ENCODE measurements around the gene FHOD1.

FHOD1 gene

DNA sequence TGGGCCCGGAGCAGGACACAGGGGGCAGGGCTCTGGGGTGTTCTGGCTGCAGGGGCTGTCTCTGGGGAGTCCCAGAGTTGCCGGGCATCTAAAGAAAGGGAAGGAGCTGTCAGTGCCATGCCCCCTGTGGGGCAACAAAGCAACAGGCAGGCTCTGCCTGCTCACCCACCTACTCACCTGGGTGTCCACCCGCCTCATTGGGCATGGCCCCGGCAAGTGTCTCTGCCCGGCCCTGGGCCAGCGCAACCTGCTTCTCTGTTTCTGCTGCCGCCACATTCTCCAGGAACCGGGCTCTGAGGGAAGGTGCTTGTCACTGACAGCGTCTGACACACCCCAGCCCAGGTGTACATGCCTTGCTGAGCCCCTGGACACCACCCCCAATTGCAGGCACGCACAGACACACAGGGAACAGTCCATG is 13.1 kb downstream of the FHOD1 start:
- no peak for DNase-seq (ENCODE audit: low spot score)

DNA sequence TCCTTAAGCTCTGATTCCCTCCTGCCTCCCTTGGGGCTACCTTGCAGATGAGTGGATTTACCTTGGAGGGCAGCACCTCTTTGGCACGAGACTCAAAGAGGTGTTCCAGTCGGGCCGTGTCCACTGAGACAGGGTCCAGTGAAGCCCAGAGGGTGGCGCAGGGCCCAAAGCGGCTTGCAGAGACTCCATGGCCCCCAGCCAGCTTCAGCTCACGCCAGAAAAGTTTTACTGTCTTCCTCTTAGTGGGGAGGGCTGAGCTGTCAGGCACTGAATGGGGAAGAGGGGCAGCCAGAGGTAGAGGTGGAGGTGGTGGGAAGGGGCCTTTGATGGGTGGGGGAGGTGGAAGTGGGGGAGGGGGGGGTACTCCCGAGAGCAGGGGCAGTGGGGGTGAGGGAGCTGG is 13.7 kb downstream of the FHOD1 start:
- DNase-seq (ENCODE audit: low spot score): no peak

DNA sequence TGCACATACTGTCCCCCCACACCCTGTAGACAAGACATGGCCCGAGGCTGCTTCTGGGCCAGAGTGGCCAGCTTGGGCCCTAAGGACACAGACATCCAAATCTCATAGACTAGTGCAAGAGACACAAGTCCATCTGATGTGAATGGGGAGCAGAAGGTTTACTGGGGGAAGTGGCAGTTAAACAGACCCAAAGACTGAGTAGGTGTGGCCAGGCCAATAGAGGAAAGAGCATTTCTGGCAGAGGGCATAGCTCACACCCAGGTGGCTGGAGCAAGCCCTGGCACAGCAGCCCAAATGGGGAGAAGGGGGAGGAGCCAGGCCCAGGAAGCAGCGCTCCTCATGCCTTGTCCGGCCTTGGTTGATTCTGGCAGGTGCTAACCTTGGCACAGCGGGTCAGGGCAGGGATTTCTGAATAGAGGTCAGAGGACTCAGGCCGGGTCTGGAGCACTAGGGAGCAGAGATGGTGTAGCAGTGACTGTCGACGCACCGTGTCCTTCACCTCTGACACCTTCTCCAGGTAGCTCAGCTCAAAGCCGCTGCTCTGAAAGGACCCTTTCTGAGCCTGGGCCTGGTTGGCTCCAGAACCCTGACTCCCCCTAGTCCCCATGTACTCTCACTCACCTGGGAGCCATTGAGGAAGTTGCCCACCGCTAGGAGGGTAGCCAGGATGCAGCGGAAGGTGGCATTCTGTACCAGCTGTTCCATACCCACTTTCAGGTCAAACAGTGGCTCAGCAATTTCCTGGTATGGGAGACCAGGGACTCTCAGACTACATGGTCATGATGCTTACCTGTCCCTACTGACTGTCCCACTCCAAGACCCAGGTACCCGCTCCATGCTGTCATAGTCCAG is 16.2 kb downstream of the FHOD1 start:
- no peak for DNase-seq (ENCODE audit: low spot score)

DNA sequence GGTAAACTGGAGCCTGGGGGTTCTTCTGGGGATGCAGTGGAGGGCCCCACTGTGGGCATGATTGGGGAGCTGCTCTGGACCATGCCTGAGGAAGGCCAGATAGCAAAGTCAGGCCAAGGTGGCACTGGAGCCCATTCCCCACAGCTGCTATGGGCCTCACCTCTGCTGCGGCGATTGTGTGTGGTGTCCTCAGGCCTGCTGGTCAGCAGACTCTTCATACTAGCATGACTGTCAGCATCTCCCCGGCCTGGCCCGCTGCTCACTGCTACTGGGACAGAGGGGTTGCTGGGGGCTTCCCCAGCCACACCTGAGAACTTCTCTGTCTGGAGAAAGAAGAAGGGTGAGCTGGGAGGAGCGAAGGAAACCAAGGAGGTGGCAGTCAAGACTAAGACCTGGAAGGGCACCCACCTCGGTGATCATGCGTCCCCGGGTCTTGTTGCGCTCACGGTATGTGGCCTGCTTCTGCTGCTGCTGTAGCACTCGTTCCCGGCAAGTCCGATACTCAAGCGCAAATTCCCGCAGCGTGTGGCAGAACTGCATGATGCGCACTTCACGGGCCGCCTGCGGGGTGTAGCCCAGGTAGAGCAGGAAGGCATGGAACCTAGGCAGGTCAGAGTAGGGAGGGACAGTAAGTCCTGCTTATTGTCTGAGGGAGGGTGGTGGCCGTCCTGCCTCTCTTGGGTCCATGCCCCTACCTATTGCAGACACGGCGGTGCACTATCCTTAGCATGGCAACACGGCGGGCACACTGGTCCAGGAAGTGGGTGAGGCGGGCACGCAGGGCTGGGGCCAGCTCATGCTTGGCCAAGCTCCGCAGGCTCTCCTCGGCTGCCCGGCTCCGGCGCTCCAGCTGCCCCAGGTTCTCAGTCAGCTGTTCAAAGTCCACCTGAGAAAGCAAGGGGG is 17.1 kb downstream of the FHOD1 start:
- no peak for DNase-seq (ENCODE audit: low spot score)

DNA sequence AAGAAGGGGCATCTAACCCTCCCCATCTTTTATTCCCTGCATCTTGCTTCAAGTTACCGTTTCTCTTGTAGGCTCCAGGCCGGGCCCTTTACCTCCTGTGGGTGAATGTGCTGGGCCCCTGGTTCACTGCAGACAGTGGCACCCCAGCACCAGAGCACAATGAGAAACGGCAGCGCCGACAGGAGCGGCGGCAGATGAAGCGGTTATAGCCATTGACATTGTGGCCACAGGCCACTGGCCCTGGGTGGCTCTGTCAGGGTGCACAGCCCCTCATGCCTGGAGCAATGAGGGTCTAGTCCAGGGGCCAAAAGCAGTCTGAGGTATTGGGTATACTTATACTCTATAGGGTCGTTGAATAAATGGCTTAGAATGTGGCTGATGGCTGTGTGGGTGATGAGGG is 18.4 kb downstream of the FHOD1 start:
- no peak for DNase-seq (ENCODE audit: low spot score)

DNA sequence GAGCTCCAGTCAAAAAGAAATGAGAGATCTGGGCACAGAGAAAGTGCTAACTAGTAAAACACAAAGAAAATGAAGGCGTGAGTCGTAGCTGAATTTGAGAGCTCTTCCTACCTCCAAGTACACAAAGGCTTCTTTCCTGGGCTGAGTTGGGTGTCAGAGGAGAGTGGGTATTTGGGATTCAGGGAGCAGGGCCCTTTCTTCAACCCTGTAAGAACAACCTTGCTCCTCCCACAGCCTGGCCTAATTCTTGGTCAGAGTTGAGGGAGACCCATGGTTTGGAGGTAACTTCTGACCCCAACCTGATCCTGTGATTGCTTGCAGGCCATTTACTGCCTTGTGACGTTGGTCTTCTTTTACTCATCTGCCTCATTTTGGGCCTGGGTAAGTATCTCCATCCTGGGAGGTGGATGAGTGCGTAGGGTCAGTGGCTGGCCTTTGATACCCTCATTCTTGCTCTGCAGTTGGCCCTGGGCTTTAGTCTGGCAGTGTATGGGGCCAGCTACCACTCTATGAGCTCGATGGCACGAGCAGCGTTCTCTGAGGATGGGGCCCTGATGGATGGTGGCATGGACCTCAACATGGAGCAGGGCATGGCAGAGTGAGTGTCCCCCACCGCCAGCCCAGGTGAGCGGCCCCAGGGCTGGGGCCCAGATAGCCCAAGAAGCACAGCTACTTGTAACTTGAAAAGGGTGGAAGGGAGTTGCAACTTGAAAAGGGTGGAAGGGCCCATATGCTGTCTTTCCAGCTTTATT is 19.1 kb downstream of the FHOD1 start:
- no peak for DNase-seq (ENCODE audit: low spot score)

DNA sequence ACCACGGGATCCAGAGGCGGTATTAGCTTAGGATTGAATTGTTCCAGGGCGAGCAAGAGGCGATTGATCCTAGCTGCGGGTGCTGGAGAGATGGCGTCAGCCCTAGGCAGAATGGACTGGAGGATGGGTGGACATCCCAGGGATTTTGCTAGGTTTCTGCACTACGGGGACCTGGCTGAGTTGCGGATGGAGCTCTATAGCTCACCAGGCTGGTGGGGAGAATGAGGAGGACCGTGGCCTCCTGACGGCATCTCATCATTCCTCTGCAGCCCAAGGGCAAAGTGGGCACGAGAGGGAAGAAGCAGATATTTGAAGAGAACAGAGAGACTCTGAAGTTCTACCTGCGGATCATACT is 19.7 kb downstream of the FHOD1 start:
- no peak for DNase-seq (ENCODE audit: low spot score)

DNA sequence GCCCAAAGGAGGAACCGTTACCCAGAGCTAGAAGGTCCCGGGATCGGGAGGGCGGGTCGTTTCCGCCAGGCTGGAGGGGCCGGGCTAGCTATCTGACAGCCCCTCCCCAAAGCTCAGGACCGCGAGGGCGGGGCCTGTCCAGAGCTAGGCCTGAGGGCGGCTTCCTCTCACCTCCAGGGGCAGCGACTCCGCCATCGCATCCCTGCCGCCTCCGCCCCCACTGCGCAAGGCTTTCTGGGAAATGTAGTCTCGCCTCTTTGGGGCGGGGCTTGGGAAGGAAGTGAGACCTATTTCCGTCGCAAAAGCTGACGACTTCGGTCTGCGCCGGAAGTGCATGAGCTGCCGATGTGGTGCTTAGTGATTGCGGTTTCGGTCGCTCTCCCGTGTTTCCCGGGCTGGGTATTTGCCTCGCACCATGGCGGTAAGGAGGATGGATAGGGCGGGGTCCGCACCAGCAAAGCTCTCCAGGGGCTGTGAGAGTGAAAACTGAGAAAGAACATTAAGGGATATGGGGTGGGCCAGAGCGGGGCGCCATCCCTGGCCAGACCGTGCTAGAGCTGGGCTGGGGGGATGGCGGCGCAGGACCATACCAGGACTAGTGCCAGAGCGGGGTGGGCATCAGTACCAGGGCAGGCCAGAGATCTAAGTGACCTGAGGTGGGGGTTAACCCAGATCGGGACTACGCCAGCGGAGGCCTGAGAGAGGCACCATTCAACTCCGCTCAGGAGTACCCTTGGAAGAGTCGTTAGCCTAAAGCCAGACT is 20.3 kb downstream of the FHOD1 start, which contains the start of gene TMEM208:
TMEM208 (plus strand) TSS at position 327 of the 763 bp plus-strand sequence; CDS start at position 416, 89 bp downstream.
- DNase-seq (ENCODE audit: low spot score): peak; percentile 99

DNA sequence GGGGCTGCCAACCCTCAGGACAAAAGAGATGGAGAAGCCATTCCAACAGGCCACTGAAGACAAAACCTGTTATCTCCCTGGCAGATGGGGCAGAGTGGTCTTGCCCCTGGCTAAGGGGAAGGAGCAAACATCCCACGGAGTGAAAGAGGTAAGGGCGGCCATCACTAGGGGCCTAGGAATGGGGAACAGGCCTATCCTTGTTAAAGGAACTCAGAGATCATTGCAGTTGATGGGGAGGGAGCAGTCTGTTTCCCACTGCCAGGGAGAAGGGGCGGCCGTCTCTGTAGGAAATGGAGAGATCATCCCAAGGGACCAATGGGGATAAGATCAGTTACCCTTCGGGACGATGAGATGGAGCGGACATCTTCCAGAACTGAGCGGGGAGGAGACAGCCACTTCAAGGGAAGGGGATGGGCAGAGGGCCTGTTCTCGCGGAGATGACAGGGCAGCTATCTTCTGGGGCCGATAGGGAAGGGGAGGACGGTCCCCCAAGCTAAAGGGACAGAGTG is 20.9 kb downstream of the FHOD1 start:
- DNase-seq (ENCODE audit: low spot score): no peak

DNA sequence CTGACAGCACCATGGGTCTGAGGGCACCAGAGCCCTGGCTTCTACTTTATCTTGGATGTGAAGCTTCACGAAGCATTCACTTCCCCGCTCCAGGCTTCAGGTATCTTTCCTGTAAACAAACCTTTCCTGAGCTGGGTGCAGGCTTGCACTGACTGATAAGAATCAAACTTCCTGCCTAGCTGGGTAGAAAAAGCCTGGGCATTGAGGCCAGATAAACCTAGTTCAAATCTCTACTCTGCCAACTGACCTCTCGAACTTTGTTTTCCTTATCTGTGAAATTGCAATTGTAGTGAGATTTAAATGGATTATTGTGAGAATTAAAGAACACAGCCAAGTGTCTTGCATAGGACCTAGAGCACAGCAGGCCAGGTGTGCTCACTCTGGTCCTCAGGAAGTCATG is 23.3 kb downstream of the FHOD1 start:
- DNase-seq (ENCODE audit: low spot score): no peak

DNA sequence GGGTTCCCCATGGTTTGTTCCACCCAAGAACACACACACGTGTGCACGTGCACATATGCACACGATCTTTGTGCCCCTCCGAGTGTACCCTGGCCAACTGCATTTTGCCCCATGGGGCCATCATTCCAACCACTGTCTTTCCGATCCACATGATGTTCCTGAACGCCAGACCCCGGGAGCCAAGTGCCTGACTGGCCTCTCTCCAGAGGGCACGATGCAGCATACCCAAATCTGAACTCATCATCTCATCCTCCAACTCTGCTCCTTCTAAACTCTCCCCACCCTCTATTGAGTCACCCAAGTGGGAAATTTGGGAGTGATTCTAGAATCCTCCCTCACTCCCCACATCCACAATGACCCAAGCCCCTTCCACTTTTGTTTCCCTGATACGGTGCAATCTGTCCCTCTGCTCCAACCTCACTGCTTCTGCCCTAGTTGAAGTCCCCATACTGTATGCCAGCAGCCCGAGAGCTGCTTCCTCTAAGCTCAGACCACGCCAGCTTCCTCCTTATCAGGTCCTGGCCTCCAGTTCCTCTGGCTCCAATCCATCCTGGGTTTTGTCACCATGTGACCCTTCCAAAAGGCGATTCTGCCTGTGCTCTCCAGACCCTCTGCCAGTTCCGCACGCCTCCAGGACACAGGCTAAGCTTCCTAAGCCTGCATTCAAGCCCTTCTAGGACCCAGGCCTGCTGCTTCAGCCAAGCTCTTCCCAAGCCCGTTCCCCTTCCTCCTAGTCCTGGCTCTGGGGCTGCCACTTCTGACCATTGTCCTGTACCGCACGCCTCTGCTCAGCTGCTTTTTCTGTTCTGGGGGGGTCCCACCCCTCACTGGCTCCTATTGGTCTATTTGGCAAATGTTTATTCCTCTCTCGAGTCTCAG is 30.4 kb downstream of the FHOD1 start:
- no peak for DNase-seq (ENCODE audit: low spot score)

DNA sequence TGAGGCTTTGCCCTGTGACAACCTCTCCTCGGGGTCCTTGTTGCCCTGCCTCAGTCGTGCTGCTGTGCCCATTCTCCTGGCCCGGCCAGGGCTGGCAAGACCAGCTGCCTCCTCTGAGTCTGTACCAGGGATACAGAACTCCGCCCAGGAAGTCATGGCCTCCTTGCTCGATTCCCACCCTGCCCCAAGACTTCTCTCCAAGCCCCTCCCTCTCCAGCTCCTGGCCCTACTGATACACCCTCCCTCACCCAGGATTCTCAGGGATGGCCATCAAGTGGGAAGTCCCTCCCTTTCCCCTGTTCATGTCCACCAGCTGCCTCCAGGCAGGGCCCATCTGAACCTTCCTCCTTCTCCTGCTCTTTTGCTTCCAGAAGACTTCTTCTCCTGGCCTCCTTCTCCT is 31.6 kb downstream of the FHOD1 start:
- no peak for DNase-seq (ENCODE audit: low spot score)

DNA sequence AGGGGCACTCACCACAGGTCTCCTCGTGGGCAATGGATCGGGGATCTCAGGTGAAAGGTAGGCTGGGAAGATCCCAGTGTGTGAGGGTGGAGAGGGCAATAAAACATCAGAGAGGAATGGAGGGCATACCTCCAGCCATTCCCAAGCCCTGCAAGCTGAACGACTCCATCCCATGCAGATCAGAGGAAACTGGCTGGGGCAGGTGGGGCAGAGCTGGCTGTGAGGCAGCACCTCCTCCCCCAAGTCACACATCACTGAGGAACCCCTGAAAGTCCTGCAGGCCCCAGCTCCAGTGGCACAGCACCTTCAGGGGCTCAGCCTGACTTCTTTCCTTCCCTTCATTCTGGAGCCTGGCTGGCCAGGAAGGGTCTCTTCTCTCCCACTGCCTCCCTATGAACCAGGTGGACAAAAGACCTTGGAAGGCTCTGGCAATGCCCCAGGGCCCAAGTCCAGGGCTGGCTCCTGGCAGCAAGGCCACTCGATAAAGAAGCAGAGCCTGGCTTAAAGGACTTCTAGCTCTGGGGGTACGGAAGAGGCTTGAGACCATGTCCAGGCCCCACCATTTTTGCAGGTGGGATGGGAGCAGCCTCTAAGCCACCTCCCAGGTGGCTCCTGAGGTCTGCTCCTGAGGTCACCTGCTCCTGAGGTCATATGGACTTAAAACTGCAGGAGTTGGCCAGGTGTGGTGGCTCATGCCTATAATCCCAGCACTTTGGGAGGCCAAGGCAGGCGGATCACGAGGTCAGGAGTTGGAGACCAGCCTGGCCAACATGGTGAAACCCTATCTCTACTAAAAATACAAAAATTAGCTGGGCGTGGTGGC is 33.9 kb downstream of the FHOD1 start:
- DNase-seq (ENCODE audit: low spot score): no peak

DNA sequence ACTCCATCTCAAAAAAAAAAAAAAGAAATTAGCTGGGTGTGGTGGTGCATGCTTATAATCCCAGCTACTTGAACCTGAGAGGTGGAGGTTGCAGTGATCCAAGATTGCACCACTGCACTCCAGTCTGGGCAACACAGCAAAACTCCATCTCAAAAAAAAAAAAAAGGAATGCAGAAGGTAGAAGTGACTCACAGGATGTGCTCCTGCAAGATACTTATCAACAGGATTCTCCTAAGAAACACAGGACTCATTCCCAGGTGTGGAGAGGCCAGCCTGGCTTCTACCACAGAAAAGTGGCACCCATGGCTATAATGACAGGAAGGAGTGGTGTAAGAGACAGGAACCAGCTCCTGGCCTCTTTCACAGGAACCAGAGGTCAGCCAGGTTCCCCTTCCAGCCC is 34.5 kb downstream of the FHOD1 start:
- no peak for DNase-seq (ENCODE audit: low spot score)

DNA sequence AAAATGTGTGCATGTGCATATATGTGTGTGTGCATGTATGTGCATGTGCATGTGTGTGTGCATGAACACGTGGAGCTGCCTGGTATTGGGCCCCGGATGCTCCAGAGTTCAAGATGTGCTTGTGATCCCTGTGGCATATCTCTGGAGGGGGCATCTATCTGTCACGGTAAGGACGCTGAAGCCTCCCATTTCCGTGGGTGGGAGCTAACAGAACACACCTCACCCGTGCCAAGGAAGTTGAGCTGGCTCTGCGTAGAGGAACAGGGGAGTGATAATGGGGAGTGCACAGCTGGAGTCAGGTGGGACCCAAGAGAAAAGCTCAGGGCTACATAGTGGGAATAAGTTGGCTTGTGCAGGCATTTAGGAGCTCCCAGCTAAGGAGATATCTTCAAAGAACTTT is 35.6 kb downstream of the FHOD1 start:
- DNase-seq (ENCODE audit: low spot score): no peak

DNA sequence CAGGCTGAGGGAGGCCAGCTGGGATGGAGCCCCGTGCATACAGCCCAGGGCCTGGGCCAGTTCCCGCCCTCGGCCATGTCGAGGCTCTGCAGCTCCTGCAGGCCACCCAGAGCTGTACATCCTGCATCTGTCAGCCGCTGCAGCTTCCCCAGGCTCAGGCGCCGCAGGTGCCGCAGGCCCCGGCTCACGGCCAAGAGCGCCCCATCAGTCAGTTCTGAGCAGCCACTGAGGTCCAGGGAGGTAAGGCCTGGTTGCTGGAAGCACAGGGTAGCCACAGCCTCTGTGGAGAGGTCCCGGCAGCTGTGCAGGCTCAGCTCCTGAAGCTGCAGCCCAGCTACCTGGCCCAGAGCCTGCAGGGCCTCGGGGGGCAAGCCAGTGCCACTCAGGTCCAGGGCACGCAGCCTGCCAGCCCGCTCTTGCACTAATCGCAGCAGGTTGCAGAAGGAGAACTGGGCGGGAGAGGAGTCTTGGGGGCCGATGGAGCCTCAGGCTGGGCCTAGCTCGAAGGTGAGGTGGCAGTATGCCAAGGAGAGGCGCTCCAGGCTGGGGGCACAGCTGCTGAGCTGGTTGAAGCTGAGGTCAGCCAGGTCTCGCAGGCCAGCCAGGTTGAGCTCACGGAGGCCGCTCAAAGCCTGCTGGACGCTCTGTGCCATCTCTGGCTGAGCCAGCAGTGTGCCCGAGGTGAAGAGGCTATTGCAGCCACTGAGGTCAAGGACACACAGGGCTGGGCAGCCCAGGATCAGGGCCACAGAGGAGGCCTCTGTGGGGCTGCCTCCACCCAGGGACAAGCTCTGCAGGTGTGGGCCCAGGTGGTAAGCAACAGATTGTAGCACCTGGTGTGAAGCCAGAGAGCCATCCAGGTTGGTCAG is 37.0 kb downstream of the FHOD1 start:
- DNase-seq (ENCODE audit: low spot score): no peak

DNA sequence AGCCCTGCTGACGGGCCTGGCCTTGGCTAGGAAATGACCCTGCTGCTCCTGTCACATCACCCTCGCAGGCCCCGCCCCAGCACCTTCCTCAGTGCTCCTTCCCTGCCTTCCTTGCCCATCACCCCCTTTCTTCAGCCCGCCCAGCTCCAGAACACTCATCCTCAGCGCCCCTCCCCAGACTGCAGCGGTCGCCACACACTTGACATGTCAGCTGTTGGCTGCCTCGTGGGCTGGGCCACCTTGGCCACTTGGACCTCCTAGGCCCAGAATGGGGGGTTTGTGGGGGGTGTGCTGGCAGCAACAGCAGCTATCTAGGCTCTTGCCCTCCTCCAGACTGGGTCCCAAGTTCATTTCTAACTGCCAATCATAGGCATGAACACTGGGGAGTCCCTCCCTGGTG is 37.7 kb downstream of the FHOD1 start:
- DNase-seq (ENCODE audit: low spot score): no peak

DNA sequence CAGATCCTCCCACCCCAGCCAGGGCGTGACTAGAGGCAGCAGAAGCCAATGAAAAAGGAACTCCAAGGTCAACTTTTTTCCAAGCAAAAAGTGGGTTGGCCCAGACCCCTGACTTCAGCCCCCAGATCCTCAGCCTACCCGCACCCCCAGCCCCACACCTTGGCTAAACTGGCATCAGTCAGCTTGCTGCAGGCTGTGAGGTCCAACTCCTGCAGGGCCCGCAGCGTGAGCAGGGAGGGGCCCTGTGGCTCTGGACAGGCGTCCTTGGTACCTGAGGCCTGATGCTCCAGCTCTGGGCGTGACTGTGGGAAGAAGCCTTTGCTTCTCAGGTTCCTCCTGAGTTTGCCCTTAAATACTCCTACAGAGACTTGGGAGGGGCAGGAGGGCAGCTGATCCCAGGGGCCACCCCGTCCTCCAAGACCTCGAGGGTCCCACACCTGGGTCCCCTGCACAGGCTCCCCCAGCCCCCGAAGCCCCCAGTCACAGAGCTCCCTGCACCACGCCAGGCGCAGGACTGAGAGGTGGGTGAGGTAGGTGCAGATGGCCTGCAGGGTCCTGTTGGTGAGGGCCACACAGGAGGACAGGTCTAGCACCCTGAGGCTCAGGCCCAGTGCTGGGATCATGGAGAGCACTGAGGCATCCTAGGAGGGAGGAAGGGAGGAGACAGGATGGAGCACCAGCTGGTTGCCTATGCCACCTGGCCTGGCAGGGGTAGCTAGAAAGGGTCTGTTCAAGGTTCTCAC is 39.0 kb downstream of the FHOD1 start:
- no peak for DNase-seq (ENCODE audit: low spot score)

Measured in activated CD4-positive, alpha-beta T cell treated with anti-CD3 and anti-CD28 coated beads, Interleukin-2, Interleukin-4, amounts not matched to agents 100 ng/mL and 50 ng/mL, durations not matched to agents 16 hours and 8 hours (primary cell).